ENCODE data around the gene FRAT2.

DNA sequence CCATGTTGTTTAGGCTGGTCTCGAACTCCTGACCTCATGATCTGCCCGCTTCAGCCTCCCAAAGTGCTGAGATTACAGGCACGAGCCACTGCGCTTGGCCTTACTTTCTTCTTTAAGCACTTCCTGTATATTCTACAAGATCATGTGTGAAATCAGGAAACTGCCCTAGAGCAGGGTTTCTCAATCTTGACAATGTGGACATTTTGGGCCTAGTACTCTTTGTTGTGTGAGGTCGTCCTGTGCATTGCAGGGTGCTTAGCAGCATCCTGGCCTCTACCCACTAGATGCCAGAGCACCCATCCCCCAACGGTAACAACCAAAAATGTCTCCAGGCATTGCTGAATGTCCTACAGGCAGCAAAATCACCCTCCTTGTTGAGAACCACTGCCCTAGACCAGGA, 41.9 kb upstream of the FRAT2 start:
- TF ChIP-seq, protein P1, sequence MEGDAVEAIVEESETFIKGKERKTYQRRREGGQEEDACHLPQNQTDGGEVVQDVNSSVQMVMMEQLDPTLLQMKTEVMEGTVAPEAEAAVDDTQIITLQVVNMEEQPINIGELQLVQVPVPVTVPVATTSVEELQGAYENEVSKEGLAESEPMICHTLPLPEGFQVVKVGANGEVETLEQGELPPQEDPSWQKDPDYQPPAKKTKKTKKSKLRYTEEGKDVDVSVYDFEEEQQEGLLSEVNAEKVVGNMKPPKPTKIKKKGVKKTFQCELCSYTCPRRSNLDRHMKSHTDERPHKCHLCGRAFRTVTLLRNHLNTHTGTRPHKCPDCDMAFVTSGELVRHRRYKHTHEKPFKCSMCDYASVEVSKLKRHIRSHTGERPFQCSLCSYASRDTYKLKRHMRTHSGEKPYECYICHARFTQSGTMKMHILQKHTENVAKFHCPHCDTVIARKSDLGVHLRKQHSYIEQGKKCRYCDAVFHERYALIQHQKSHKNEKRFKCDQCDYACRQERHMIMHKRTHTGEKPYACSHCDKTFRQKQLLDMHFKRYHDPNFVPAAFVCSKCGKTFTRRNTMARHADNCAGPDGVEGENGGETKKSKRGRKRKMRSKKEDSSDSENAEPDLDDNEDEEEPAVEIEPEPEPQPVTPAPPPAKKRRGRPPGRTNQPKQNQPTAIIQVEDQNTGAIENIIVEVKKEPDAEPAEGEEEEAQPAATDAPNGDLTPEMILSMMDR (conservative IDR thresholded peaks at IDR 0.05) = no peak
- no peak for TF ChIP-seq ZFX (IDR thresholded peaks at IDR 0.05)
